HL-60 (cell line): ENCODE data around the gene EDN3.

Source experiments
- DNase-seq, 2 experiments: peaks; one replicate each; pipeline ENCODE4 v3.0.0-alpha.2; 2010 to 2020; ENCODE audit warnings: low read depth in 1 of 2, low spot score in 1 of 2
- H3K27ac ChIP-seq: fragments of 250-450 bp; sonication (Bioruptor Pico); replicated peaks from 2 replicates; pipeline ENCODE4 v1.5.1; 2020; ENCODE audit warnings: mild to moderate bottlenecking, moderate library complexity
- H3K27me3 ChIP-seq: fragments of 250-450 bp; sonication (Bioruptor Pico); 2 replicates; pipeline ENCODE4 v1.5.1; 2021; ENCODE audit warnings: mild to moderate bottlenecking, moderate library complexity; ENCODE audit not compliant: insufficient read depth, poor library complexity, severe bottlenecking
- H3K4me3 ChIP-seq: replicated peaks from 2 replicates; pipeline ENCODE4 v1.5.1; 2011; ENCODE audit warnings: mild to moderate bottlenecking, control low read depth, low read length; ENCODE audit not compliant: insufficient read depth
- CTCF ChIP-seq: IDR thresholded peaks from one replicate; pipeline ENCODE4 v1.5.1; 2011; ENCODE audit warnings: low read length, control low read depth, inconsistent platforms; ENCODE audit not compliant: insufficient read depth
- GABPA ChIP-seq: IDR thresholded peaks from 2 replicates; pipeline ENCODE4 v1.6.1; 2012; ENCODE audit warnings: low read depth
- POLR2AphosphoS5 ChIP-seq: IDR thresholded peaks from 2 replicates; pipeline ENCODE4 v1.6.1; 2012; ENCODE audit warnings: low read depth
- REST ChIP-seq: IDR thresholded peaks from 2 replicates; pipeline ENCODE4 v1.6.1; 2012; ENCODE audit warnings: low read depth; ENCODE audit not compliant: insufficient replicate concordance
- SPI1 ChIP-seq: IDR thresholded peaks from 2 replicates; pipeline ENCODE4 v1.6.1; 2012; ENCODE audit warnings: low read depth, mild to moderate bottlenecking, borderline replicate concordance

The EDN3 gene

GRCh38 chr20:59374261-59374660, 73.8 kb downstream of the EDN3 start:
- no peak for TF ChIP-seq REST
- TF ChIP-seq SPI1 = no peak
- no peak for TF ChIP-seq POLR2AphosphoS5
- TF ChIP-seq CTCF = no peak
- TF ChIP-seq GABPA = no peak
- H3K4me3 ChIP-seq = no peak overlapping the region
- H3K27me3 ChIP-seq = no peaks in the 10 kb centered on the region
- DNase-seq = no peak
- no peak overlapping the region for H3K27ac ChIP-seq

GRCh38 chr20:59375541-59375940, 75.1 kb downstream of the EDN3 start:
- TF ChIP-seq CTCF = no peak
- no peak for TF ChIP-seq POLR2AphosphoS5
- TF ChIP-seq GABPA = no peak
- TF ChIP-seq SPI1 = no peak
- no peak for TF ChIP-seq REST
- no peak for DNase-seq
- Histone ChIP-seq H3K4me3 (no peak overlapping the region), H3K27me3 (no peaks in the 10 kb centered on the region), H3K27ac (no peak overlapping the region)
